H7 (cell line): ENCODE data around the gene CACNA2D2. TPM values are rescaled to one million over a fixed set of nuclear protein-coding genes. Genes with fewer than 3 reads are reported as not detected.
A peak's percentile ranks its signal among the peaks of the same experiment; 100 is the strongest.

Source experiments
- DNase-seq: peaks from one replicate; pipeline ENCODE4 v3.0.0; 2012
- H3K27me3 ChIP-seq: 2 replicates; pipeline ENCODE4 v1.6.0; 2011; ENCODE audit warnings: mild to moderate bottlenecking, low read length; ENCODE audit not compliant: control insufficient read depth, insufficient read depth
- H3K36me3 ChIP-seq: replicated peaks from 2 replicates; pipeline ENCODE4 v1.5.1; 2011; ENCODE audit warnings: low read length; ENCODE audit not compliant: control insufficient read depth, insufficient read depth
- H3K4me3 ChIP-seq: 2 replicates; pipeline ENCODE4 v1.5.1; 2011; ENCODE audit warnings: low read depth, mild to moderate bottlenecking, control low read depth, low read length, moderate library complexity; ENCODE audit not compliant: insufficient read depth
- total RNA-seq: library from RNA; depleted of rRNA; stranded (reverse); fragments of >200 nt; shearing (Covaris generic); gene quantifications from 2 replicates; pipeline ENCODE4 v1.2.3, GENCODE V29; 2014

CACNA2D2 gene
- total RNA-seq, 1 experiment from 2014 or later = 5.9 TPM

GRCh38 chr3:50323614-50324199 lies 179.7 kb downstream of the CACNA2D2 start:
- no peak for DNase-seq
- Histone ChIP-seq H3K27me3 (no peaks in the 10 kb centered on the region), H3K36me3 (peaks cover 15% of the 10 kb centered on the region), H3K4me3 (no peak overlapping the region)

DNA sequence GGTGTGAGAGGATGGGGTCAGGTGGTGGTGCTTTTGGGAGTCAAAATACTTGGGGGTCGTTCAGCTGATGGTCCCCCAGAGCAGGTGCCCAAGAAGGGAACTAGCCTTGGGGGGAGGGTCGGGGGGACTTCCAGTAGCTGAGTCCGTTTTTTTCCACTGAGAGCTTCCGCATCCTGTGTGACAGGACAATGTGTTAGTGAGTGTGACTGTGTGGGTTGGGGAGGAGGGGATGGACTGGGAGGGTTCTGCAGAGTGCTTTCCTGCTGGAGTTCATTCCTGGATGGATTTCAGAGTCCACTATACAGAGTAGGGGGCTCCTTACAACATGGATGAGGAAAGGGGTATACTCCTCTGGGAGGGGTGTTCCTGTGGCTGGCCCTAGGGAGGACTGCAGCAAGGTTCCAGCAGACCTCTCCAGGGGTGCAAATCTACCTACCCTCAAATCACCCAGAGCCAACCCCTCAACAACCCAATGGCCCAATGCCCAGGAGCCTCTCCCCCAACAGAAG lies 180.3 kb downstream of the CACNA2D2 start:
- Histone ChIP-seq H3K4me3 (no peak overlapping the region), H3K27me3 (no peaks in the 10 kb centered on the region), H3K36me3 (peaks cover 20% of the 10 kb centered on the region)
- no peak for DNase-seq

GRCh38 chr3:50322386-50323091 lies 180.9 kb downstream of the CACNA2D2 start, which contains the start of gene HYAL2:
Gene HYAL2 (minus strand): TSS chr3:50322745. CDS start chr3:50320489, 2,256 bp downstream.
- H3K36me3 ChIP-seq = peaks cover 26% of the 10 kb centered on the region
- H3K4me3 ChIP-seq = peak within 1 kb of the TSS; percentile 62
- DNase-seq = peak; percentile 85
- H3K27me3 ChIP-seq = no peaks in the 10 kb centered on the region

GRCh38 chr3:50322115-50322385 lies 181.4 kb downstream of the CACNA2D2 start:
- no peaks in the 10 kb centered on the region for H3K27me3 ChIP-seq
- H3K36me3 ChIP-seq = peaks cover 31% of the 10 kb centered on the region

DNA sequence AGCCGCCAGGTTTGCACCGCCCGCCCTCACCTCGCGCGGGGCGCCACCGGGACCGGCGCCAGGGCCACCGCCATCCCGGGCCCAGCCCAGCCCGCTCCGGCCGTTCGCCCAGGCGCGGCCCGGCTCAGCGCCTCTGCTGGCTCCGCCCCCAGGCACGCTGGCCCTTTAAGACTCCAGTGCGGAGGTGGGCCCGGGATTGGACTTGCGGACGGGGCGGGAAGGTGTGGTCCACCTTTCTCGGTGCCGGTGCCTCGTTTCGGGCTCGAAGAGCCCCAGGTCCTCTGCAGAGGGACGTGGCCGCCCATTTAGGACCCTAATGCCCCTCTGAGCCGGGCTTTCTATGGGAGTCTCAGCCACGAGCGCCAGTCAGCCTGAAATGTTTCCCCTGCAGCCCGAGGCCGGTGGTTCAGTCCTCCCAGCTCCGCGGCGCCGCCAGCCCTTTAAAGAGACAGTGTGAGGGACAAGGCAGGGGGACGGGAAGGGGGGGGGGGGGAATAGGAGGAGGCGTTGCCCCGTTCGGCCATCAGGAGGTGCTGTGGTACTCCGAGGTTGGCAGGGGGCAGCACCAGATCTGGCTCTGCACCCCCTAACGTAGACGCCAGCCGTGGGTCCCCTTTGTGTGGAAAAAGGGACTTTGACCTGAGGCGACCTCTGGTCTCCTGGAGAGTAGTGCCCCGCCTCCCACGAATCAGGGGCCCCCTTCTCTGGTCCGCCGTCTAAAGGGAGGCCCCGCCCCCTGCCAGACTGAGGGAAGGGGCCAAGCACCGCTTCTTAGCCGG lies 181.9 kb downstream of the CACNA2D2 start:
- DNase-seq = peak; percentile 97
- Histone ChIP-seq H3K36me3 (peaks cover 35% of the 10 kb centered on the region), H3K4me3 (peak overlapping the region; percentile 62), H3K27me3 (no peaks in the 10 kb centered on the region)

More at GRCh38 chr3:50322115-50322385, 181.4 kb downstream of the CACNA2D2 start:
- peak overlapping the region; percentile 62 for H3K4me3 ChIP-seq
- DNase-seq = no peak

- peak; percentile 98 for DNase-seq
- Histone ChIP-seq H3K36me3 (peaks cover 35% of the 10 kb centered on the region), H3K4me3 (peak overlapping the region; percentile 62), H3K27me3 (no peaks in the 10 kb centered on the region)
These were observed 182.5 kb downstream of the CACNA2D2 start for GRCh38 chr3:50320853-50321335.

- H3K27me3 ChIP-seq = no peaks in the 10 kb centered on the region
- no peak for DNase-seq
- H3K36me3 ChIP-seq = peaks cover 33% of the 10 kb centered on the region
- H3K4me3 ChIP-seq = peak overlapping the region; percentile 62
These were observed 183.4 kb downstream of the CACNA2D2 start for GRCh38 chr3:50319894-50320625.

GRCh38 chr3:50319181-50319893 lies 184.1 kb downstream of the CACNA2D2 start:
- Histone ChIP-seq H3K27me3 (no peaks in the 10 kb centered on the region), H3K36me3 (peaks cover 33% of the 10 kb centered on the region), H3K4me3 (no peak overlapping the region)
- DNase-seq = no peak

- no peak overlapping the region for H3K4me3 ChIP-seq
- DNase-seq = no peak
- H3K27me3 ChIP-seq = no peaks in the 10 kb centered on the region
- H3K36me3 ChIP-seq = peaks cover 31% of the 10 kb centered on the region
These were observed 184.8 kb downstream of the CACNA2D2 start for GRCh38 chr3:50318615-50319014.

GRCh38 chr3:50318163-50318562 lies 185.3 kb downstream of the CACNA2D2 start:
- no peak overlapping the region for H3K4me3 ChIP-seq
- H3K36me3 ChIP-seq = peaks cover 31% of the 10 kb centered on the region
- no peaks in the 10 kb centered on the region for H3K27me3 ChIP-seq
- DNase-seq = no peak

DNA sequence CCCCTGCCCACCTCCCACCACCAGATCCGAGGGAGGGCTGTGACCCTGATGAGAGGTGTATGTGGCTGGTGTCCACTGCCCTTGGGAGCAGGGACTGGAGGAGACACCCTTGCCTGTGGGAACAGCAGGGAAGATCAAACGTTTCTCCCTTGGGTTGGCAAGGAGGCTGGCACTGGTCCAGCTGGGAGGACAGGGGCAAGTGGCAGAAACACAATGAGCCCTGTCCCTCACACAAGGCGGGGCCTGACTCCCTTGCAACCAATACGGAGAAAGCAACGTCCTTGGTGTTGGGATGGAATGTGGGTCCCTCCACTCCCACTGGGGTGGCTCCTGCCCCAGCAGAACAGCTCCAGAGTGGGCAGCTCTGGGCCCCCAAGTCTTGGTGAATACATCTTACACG lies 186.1 kb downstream of the CACNA2D2 start:
- no peak overlapping the region for H3K4me3 ChIP-seq
- no peaks in the 10 kb centered on the region for H3K27me3 ChIP-seq
- no peak for DNase-seq
- peaks cover 31% of the 10 kb centered on the region for H3K36me3 ChIP-seq

DNA sequence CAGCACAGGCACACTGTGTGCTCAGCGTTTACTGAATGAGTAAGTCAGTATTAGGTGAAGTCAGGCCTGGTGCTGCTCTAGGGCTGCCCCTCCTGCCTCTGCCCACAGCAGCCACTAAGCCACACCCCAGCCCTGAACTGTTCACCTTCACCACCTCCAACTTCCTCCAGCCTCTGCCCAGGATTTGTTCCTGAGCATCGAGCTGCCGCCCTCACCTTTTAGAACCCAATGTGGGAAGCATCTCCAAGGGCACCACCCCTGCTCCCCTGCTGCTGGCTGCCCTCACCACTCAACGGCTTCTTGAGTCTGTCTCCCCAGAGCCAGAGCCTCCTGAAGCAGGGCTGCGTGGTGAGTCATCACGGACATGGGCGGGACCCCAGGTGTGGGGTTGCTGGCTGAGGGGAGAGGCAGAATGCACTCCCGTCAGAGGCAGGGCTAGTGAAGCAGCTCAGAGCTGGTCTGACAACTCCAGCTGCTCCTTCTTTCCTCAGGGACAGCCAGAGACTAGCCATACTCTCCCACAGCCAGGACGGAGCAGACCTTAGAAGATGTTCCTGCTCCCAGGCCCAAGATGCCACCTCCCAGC lies 186.7 kb downstream of the CACNA2D2 start:
- Histone ChIP-seq H3K4me3 (no peak overlapping the region), H3K36me3 (peaks cover 31% of the 10 kb centered on the region), H3K27me3 (no peaks in the 10 kb centered on the region)
- no peak for DNase-seq

DNA sequence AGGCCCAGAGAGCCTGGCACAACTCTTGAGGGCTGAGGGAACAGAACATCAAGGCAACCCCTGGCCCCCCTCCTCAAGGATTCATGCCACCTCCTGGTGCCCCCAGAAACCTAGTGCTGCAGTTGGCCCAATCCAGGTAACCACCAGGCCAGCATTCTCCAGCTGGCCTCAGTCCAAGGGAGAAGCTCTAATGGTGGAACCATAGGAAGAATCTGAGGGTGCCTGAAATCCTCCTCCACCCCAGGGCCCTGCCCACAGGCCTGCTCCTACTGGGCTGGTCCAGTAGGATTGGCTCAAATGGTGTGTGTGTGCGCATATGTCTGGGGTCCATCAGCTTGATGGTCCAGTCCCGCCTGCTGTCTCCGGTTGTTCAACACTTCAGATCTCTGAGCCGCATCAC lies 188.6 kb downstream of the CACNA2D2 start:
- peaks cover 30% of the 10 kb centered on the region for H3K36me3 ChIP-seq
- H3K27me3 ChIP-seq = no peaks in the 10 kb centered on the region
- H3K4me3 ChIP-seq = no peak overlapping the region
- DNase-seq = no peak
